HG03039 (cell line): Measurements from ENCODE around the gene INSC.

ENCODE experiments used
- ATAC-seq: cut with Tn5 transposase; IDR thresholded peaks from one replicate; pipeline ENCODE4 v1.9.1; 2021; ENCODE audit warnings: mild to moderate bottlenecking, moderate library complexity; ENCODE audit not compliant: unreplicated experiment

Gene INSC

GRCh38 chr11:15280393-15280792 is 165.7 kb downstream of the INSC start:
- no peak for ATAC-seq

- no peak for ATAC-seq
Observed at GRCh38 chr11:15282754-15283153, 168.0 kb downstream of the INSC start.

GRCh38 chr11:15286465-15286864 is 171.7 kb downstream of the INSC start:
- no peak for ATAC-seq

GRCh38 chr11:15288863-15289262 is 174.1 kb downstream of the INSC start:
- no peak for ATAC-seq

- no peak for ATAC-seq
Observed at GRCh38 chr11:15289723-15290122, 175.0 kb downstream of the INSC start.

GRCh38 chr11:15291885-15292284 is 177.2 kb downstream of the INSC start:
- no peak for ATAC-seq

GRCh38 chr11:15293975-15294620 is 179.4 kb downstream of the INSC start:
- ATAC-seq, result no peak

- no peak for ATAC-seq
Observed at GRCh38 chr11:15295695-15296094, 181.0 kb downstream of the INSC start.
